ENCODE results near the gene COL21A1. TPM values are rescaled to one million over a fixed set of nuclear protein-coding genes. Genes with fewer than 3 reads are reported as not detected.

The COL21A1 gene
- total and polyA plus RNA-seq, 2 donors (not counting 1 experiment from before 2014, with no cell fraction given) = 6.9 to 28.2 TPM

DNA sequence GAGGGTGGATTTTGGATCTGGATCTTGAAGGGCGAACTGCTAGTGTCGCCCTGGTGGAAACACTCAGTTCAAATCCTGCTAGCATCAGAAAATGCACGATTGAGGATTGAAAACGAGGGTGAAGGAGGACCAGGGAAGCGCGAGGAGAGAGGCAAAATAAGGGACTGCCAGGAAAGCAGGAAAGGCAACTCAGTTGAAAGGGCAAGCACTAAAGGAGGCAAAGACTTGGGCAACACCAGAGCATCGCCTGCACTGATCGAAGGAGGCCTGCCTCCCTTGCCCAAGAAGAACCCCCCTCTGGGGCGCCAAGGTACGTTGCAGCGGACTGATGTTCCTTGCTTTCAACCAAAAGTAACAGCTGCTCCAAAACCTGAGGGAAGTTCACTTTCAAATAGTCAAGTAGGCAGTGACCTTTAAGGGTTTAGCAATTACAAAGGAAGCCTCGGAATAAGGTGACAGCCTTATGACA lies 308 bp upstream of the COL21A1 start:
- Histone ChIP-seq H3K27me3 (ENCODE audit: control insufficient read depth, insufficient read depth, low read length) (peaks cover 4% of the 10 kb centered on the region), H3K9ac (ENCODE audit: insufficient read depth, low read length) (no peak overlapping the region), H3K4me3 (replicated peaks in 1 of 4; ENCODE audit: control extremely low read depth in 1 of 4, insufficient read depth in 1 of 4, low read depth in 3 of 4, low read length in 4 of 4) (peak overlapping the region; percentile 35 to 75 (median 53)), H3K27ac (ENCODE audit: insufficient read depth, low read length) (no peak overlapping the region), H2AFZ (ENCODE audit: low read length) (peak overlapping the region; percentile 67), H3K9me3 (ENCODE audit: control insufficient read depth, insufficient read depth, low read depth, low read length) (no peaks in the 10 kb centered on the region), H3K79me2 (ENCODE audit: control insufficient read depth, insufficient read depth, low read length) (no peaks in the 10 kb centered on the region), H3K4me2 (ENCODE audit: extremely low read depth, insufficient read depth, low read length) (peak overlapping the region; percentile 86), H3K36me3 (ENCODE audit: control insufficient read depth, insufficient read depth, low read length) (no peaks in the 10 kb centered on the region), H3K4me1 (ENCODE audit: control insufficient read depth, extremely low read depth, insufficient read depth, low read length) (peaks cover 3% of the 10 kb centered on the region), H4K20me1 (ENCODE audit: control insufficient read depth, extremely low read depth, insufficient read depth, low read length) (no peaks in the 10 kb centered on the region)
- no peak for TF ChIP-seq EZH2 (IDR thresholded peaks at IDR 0.05; ENCODE audit: low read length, missing control alignments)
- TF ChIP-seq, protein P1, sequence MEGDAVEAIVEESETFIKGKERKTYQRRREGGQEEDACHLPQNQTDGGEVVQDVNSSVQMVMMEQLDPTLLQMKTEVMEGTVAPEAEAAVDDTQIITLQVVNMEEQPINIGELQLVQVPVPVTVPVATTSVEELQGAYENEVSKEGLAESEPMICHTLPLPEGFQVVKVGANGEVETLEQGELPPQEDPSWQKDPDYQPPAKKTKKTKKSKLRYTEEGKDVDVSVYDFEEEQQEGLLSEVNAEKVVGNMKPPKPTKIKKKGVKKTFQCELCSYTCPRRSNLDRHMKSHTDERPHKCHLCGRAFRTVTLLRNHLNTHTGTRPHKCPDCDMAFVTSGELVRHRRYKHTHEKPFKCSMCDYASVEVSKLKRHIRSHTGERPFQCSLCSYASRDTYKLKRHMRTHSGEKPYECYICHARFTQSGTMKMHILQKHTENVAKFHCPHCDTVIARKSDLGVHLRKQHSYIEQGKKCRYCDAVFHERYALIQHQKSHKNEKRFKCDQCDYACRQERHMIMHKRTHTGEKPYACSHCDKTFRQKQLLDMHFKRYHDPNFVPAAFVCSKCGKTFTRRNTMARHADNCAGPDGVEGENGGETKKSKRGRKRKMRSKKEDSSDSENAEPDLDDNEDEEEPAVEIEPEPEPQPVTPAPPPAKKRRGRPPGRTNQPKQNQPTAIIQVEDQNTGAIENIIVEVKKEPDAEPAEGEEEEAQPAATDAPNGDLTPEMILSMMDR (conservative IDR thresholded peaks at IDR 0.05 in 1 of 2, IDR thresholded peaks at IDR 0.05 in 1 of 2; ENCODE audit: low read depth in 1 of 2, low read length in 2 of 2) = no peak
- DNase-seq (ENCODE audit: low read depth in 2 of 2) = no peak

GRCh38 chr6:56246541-56246880 lies 869 bp downstream of the COL21A1 start:
- Histone ChIP-seq H3K36me3 (ENCODE audit: control insufficient read depth, insufficient read depth, low read length) (no peaks in the 10 kb centered on the region), H3K4me3 (replicated peaks in 1 of 4; ENCODE audit: control extremely low read depth in 1 of 4, insufficient read depth in 1 of 4, low read depth in 3 of 4, low read length in 4 of 4) (peak overlapping the region in 2 of 4 experiments; percentile 60 to 75), H3K4me1 (ENCODE audit: control insufficient read depth, extremely low read depth, insufficient read depth, low read length) (peaks cover 3% of the 10 kb centered on the region), H3K27me3 (ENCODE audit: control insufficient read depth, insufficient read depth, low read length) (peaks cover 4% of the 10 kb centered on the region), H3K9me3 (ENCODE audit: control insufficient read depth, insufficient read depth, low read depth, low read length) (no peaks in the 10 kb centered on the region), H3K27ac (ENCODE audit: insufficient read depth, low read length) (no peak overlapping the region), H2AFZ (ENCODE audit: low read length) (no peak overlapping the region), H3K4me2 (ENCODE audit: extremely low read depth, insufficient read depth, low read length) (no peak overlapping the region), H3K79me2 (ENCODE audit: control insufficient read depth, insufficient read depth, low read length) (no peaks in the 10 kb centered on the region), H3K9ac (ENCODE audit: insufficient read depth, low read length) (no peak overlapping the region), H4K20me1 (ENCODE audit: control insufficient read depth, extremely low read depth, insufficient read depth, low read length) (no peaks in the 10 kb centered on the region)
- no peak for DNase-seq (ENCODE audit: low read depth in 2 of 2)
- TF ChIP-seq, protein P1 (conservative IDR thresholded peaks at IDR 0.05 in 1 of 2, IDR thresholded peaks at IDR 0.05 in 1 of 2; ENCODE audit: low read depth in 1 of 2, low read length in 2 of 2) = no peak
- no peak for TF ChIP-seq EZH2 (IDR thresholded peaks at IDR 0.05; ENCODE audit: low read length, missing control alignments)

GRCh38 chr6:56245903-56246351 lies 1.5 kb downstream of the COL21A1 start:
- H3K4me3 ChIP-seq (replicated peaks in 1 of 4; ENCODE audit: control extremely low read depth in 1 of 4, insufficient read depth in 1 of 4, low read depth in 3 of 4, low read length in 4 of 4) = peak overlapping the region in 2 of 4 experiments; percentile 60 to 75
- no peaks in the 10 kb centered on the region for H3K79me2 ChIP-seq (ENCODE audit: control insufficient read depth, insufficient read depth, low read length)
- no peaks in the 10 kb centered on the region for H3K36me3 ChIP-seq (ENCODE audit: control insufficient read depth, insufficient read depth, low read length)
- peaks cover 3% of the 10 kb centered on the region for H3K4me1 ChIP-seq (ENCODE audit: control insufficient read depth, extremely low read depth, insufficient read depth, low read length)
- no peak overlapping the region for H2AFZ ChIP-seq (ENCODE audit: low read length)
- H3K27me3 ChIP-seq (ENCODE audit: control insufficient read depth, insufficient read depth, low read length) = peaks cover 4% of the 10 kb centered on the region
- no peaks in the 10 kb centered on the region for H3K9me3 ChIP-seq (ENCODE audit: control insufficient read depth, insufficient read depth, low read depth, low read length)
- TF ChIP-seq EZH2 (IDR thresholded peaks at IDR 0.05; ENCODE audit: low read length, missing control alignments) = no peak
- TF ChIP-seq, protein P1 (conservative IDR thresholded peaks at IDR 0.05 in 1 of 2, IDR thresholded peaks at IDR 0.05 in 1 of 2; ENCODE audit: low read depth in 1 of 2, low read length in 2 of 2) = no peak
- no peak overlapping the region for H3K27ac ChIP-seq (ENCODE audit: insufficient read depth, low read length)
- no peak overlapping the region for H3K9ac ChIP-seq (ENCODE audit: insufficient read depth, low read length)
- peak in 1 of 2 donors; percentile 82 for DNase-seq (ENCODE audit: low read depth in 2 of 2)
- H3K4me2 ChIP-seq (ENCODE audit: extremely low read depth, insufficient read depth, low read length) = no peak overlapping the region
- no peaks in the 10 kb centered on the region for H4K20me1 ChIP-seq (ENCODE audit: control insufficient read depth, extremely low read depth, insufficient read depth, low read length)

Data from fibroblast of lung (primary cell).